Kidney (tissue), 14 donors: ENCODE data around the gene WDTC1. TPM values are rescaled to one million over a fixed set of nuclear protein-coding genes. Genes with fewer than 3 reads are reported as not detected.

Experiments used
- DNase-seq, 5 donors: peaks; one replicate each; pipeline ENCODE4 v3.0.0-alpha.2; 2013 to 2020
- FAIRE-seq: peaks from 2 replicates; lab custom pipeline; 2012; peaks lifted over from hg19 to GRCh38; lab: Jason Lieb, UNC
- H3K27ac ChIP-seq, 2 donors: one replicate each; pipeline ENCODE4 v1.7.0; 2013; ENCODE audit warnings: low read depth in 2 of 2, low read length in 2 of 2, inconsistent platforms in 1 of 2
- H3K27me3 ChIP-seq: one replicate; pipeline ENCODE4 v1.7.1; 2013; ENCODE audit warnings: low read length, inconsistent platforms; ENCODE audit not compliant: control insufficient read depth, insufficient read depth
- H3K36me3 ChIP-seq, 3 donors: one replicate each; pipeline versions ENCODE4 v1.7.0 to v1.7.1; 2013; ENCODE audit warnings: low read length in 3 of 3, control low read depth in 1 of 3, inconsistent platforms in 1 of 3; ENCODE audit not compliant: insufficient read depth in 3 of 3, control insufficient read depth in 2 of 3
- H3K4me1 ChIP-seq, 3 donors: one replicate each; pipeline versions ENCODE4 v1.7.0 to v1.7.1; 2013; ENCODE audit warnings: low read length in 3 of 3, inconsistent platforms in 1 of 3, low read depth in 1 of 3; ENCODE audit not compliant: control insufficient read depth in 2 of 3, insufficient read depth in 2 of 3
- H3K4me3 ChIP-seq, 3 donors: one replicate each; pipeline versions ENCODE4 v1.7.0 to v1.8.1; 2013; ENCODE audit warnings: low read length in 3 of 3, control low read depth in 1 of 3, inconsistent platforms in 1 of 3
- H3K9ac ChIP-seq, 3 donors: one replicate each; pipeline versions ENCODE4 v1.7.0 to v1.7.1; 2013; ENCODE audit warnings: low read length in 3 of 3, control low read depth in 1 of 3, inconsistent platforms in 1 of 3
- H3K9me3 ChIP-seq, 3 donors: one replicate each; pipeline versions ENCODE4 v1.7.0 to v1.7.1; 2013; ENCODE audit warnings: low read length in 3 of 3, control low read depth in 1 of 3, inconsistent platforms in 1 of 3; ENCODE audit not compliant: control insufficient read depth in 2 of 3, insufficient read depth in 1 of 3
- CTCF ChIP-seq: IDR thresholded peaks from 3 replicates; pipeline ENCODE4 v1.5.1; 2012; ENCODE audit warnings: mild to moderate bottlenecking, moderate library complexity, borderline replicate concordance; ENCODE audit not compliant: insufficient read depth; ENCODE audit errors: extremely low read depth
- intact Hi-C: fragments of 100-400 bp; cut with DNase I; formaldehyde crosslinking; loops from one replicate; pipeline ENCODE4 v1.11.1; 2022
- polyA plus RNA-seq: library from polyadenylated mRNA; stranded (reverse); fragments of 350-450 nt; fragmentation: Illumina TruSeq; extraction: RNeasy Lipid Tissue Mini Kit (QIAGEN cat#74804); gene quantifications from one replicate; pipeline ENCODE4 v1.2.3, GENCODE V29; 2014; ENCODE audit warnings: low read depth, low replicate concordance; ENCODE audit not compliant: insufficient read depth
- total RNA-seq: library from RNA; stranded (reverse); fragmentation: NEBNext Ultra II Directional; extraction: Animal tissue kit (Norgen Biotek cat#: 25700); gene quantifications from one replicate; pipeline ENCODE4 v1.2.1, GENCODE V29; 2021
- donor health status: control.
- donor health status: control.
- donor health status: control.
- donor health status: control.
- donor health status: control.
- donor health status: DM: yes; HTN: yes; CAD: no.
- donor health status: Normal renal cell carcinoma (clear cell type).

Gene WDTC1
- total and polyA plus RNA-seq, 2 donors from 2014 or later, result 23.7 to 42.2 TPM

GRCh38 chr1:27314737-27315136 is 80.3 kb downstream of the WDTC1 start:
- FAIRE-seq (no peak), DNase-seq (no peak)
- H3K4me3 ChIP-seq, result no peak overlapping the region
- H3K9ac ChIP-seq, result no peak overlapping the region
- intact Hi-C loops, result no loop called here
- TF ChIP-seq CTCF, result no peak
- H3K9me3 ChIP-seq, result no peaks in the 10 kb centered on the region
- H3K27ac ChIP-seq, result no peak overlapping the region
- H3K36me3 ChIP-seq, result peaks cover 0 to 3% (median 0%) of the 10 kb centered on the region in 3 donors
- peaks cover 0 to 4% (median 0%) of the 10 kb centered on the region in 3 donors for H3K4me1 ChIP-seq
- no peaks in the 10 kb centered on the region for H3K27me3 ChIP-seq

- DNase-seq (no peak), FAIRE-seq (no peak)
- Histone ChIP-seq H3K4me1 (peaks cover 0 to 4% (median 0%) of the 10 kb centered on the region in 3 donors), H3K27me3 (no peaks in the 10 kb centered on the region), H3K36me3 (no peaks in the 10 kb centered on the region), H3K9me3 (no peaks in the 10 kb centered on the region), H3K9ac (no peak overlapping the region), H3K27ac (no peak overlapping the region), H3K4me3 (no peak overlapping the region)
- TF ChIP-seq CTCF, result no peak
- intact Hi-C loops, result no loop called here
Measured at GRCh38 chr1:27316860-27317259, 82.4 kb downstream of the WDTC1 start.

GRCh38 chr1:27318136-27318535 is 83.7 kb downstream of the WDTC1 start:
- FAIRE-seq (no peak), DNase-seq (no peak)
- TF ChIP-seq CTCF, result no peak
- no peak overlapping the region for H3K4me3 ChIP-seq
- H3K36me3 ChIP-seq, result no peaks in the 10 kb centered on the region
- H3K27ac ChIP-seq, result no peak overlapping the region
- intact Hi-C loops, result no loop called here
- H3K27me3 ChIP-seq, result no peaks in the 10 kb centered on the region
- peaks cover 0 to 8% (median 3%) of the 10 kb centered on the region in 3 donors for H3K4me1 ChIP-seq
- no peak overlapping the region for H3K9ac ChIP-seq
- H3K9me3 ChIP-seq, result no peaks in the 10 kb centered on the region

- no peaks in the 10 kb centered on the region for H3K9me3 ChIP-seq
- peaks cover 0 to 11% (median 4%) of the 10 kb centered on the region in 3 donors for H3K4me1 ChIP-seq
- DNase-seq (no peak), FAIRE-seq (no peak)
- no peak for TF ChIP-seq CTCF
- no peak overlapping the region for H3K27ac ChIP-seq
- H3K4me3 ChIP-seq, result no peak overlapping the region
- intact Hi-C loops, result no loop called here
- H3K36me3 ChIP-seq, result no peaks in the 10 kb centered on the region
- H3K9ac ChIP-seq, result no peak overlapping the region
- H3K27me3 ChIP-seq, result no peaks in the 10 kb centered on the region
Measured at GRCh38 chr1:27318596-27318995, 84.2 kb downstream of the WDTC1 start.
